Measurements from ENCODE around the gene C1QTNF7.

The C1QTNF7 gene

GRCh38 chr4:15488658-15489470 lies 61.0 kb downstream of the C1QTNF7 start:
- H3K4me3 ChIP-seq (ENCODE audit: low read length) = no peak overlapping the region
- TF ChIP-seq ZNF274 (IDR thresholded peaks at IDR 0.05; ENCODE audit: low read depth, low read length) = no peak

- H3K4me3 ChIP-seq (ENCODE audit: low read length) = no peak overlapping the region
- TF ChIP-seq ZNF274 (IDR thresholded peaks at IDR 0.05; ENCODE audit: low read depth, low read length) = no peak
Observed at GRCh38 chr4:15489551-15489950, 61.7 kb downstream of the C1QTNF7 start.

GRCh38 chr4:15493411-15493810 lies 65.6 kb downstream of the C1QTNF7 start:
- H3K4me3 ChIP-seq (ENCODE audit: low read length) = no peak overlapping the region
- no peak for TF ChIP-seq ZNF274 (IDR thresholded peaks at IDR 0.05; ENCODE audit: low read depth, low read length)

GRCh38 chr4:15495621-15496020 lies 67.8 kb downstream of the C1QTNF7 start:
- no peak overlapping the region for H3K4me3 ChIP-seq (ENCODE audit: low read length)
- no peak for TF ChIP-seq ZNF274 (IDR thresholded peaks at IDR 0.05; ENCODE audit: low read depth, low read length)

Measured in GM08714 (cell line).